H9 (cell line): ENCODE results near the gene VEGFB. TPM values are rescaled to one million over a fixed set of nuclear protein-coding genes. Genes with fewer than 3 reads are reported as not detected.
A peak's percentile ranks its signal among the peaks of the same experiment; 100 is the strongest.

Experiments used
- DNase-seq: peaks from one replicate; pipeline ENCODE4 v3.0.0-alpha.2; 2017
- H2AFZ ChIP-seq: one replicate; pipeline ENCODE4 v1.6.1; 2013; ENCODE audit warnings: mild to moderate bottlenecking, low read length, control low read depth, moderate library complexity
- H2AK5ac ChIP-seq: 2 replicates; pipeline ENCODE4 v1.6.1; 2013; ENCODE audit warnings: low read length, control low read depth, mixed read lengths; ENCODE audit not compliant: insufficient read length
- H2BK120ac ChIP-seq: one replicate; pipeline ENCODE4 v1.6.1; 2013; ENCODE audit warnings: low read depth, mild to moderate bottlenecking, low read length, control low read depth, inconsistent platforms; ENCODE audit not compliant: poor library complexity, severe bottlenecking
- H2BK12ac ChIP-seq: 2 replicates; pipeline ENCODE4 v1.6.1; 2013; ENCODE audit warnings: low read length, control low read depth, mixed read lengths, low read depth; ENCODE audit not compliant: insufficient read length
- H2BK15ac ChIP-seq: 2 replicates; pipeline ENCODE4 v1.6.1; 2013; ENCODE audit warnings: low read depth, low read length, control low read depth
- H2BK20ac ChIP-seq: one replicate; pipeline ENCODE4 v1.6.1; 2013; ENCODE audit warnings: low read depth, mild to moderate bottlenecking, low read length, control low read depth, inconsistent platforms; ENCODE audit not compliant: poor library complexity, severe bottlenecking
- H2BK5ac ChIP-seq: 2 replicates; pipeline ENCODE4 v1.6.1; 2013; ENCODE audit warnings: low read length, control low read depth, mixed read lengths; ENCODE audit not compliant: insufficient read length
- H3K14ac ChIP-seq: 2 replicates; pipeline ENCODE4 v1.6.1; 2013; ENCODE audit warnings: low read length, control low read depth; ENCODE audit not compliant: insufficient read depth
- H3K18ac ChIP-seq: 2 replicates; pipeline ENCODE4 v1.6.1; 2013; ENCODE audit warnings: low read depth, mild to moderate bottlenecking, mixed read lengths, low read length, control low read depth; ENCODE audit not compliant: insufficient read length
- H3K23ac ChIP-seq: 2 replicates; pipeline ENCODE4 v1.6.1; 2013; ENCODE audit warnings: low read length, control low read depth, mixed read lengths, low read depth; ENCODE audit not compliant: insufficient read length
- H3K23me2 ChIP-seq: 2 replicates; pipeline ENCODE4 v1.6.1; 2013; ENCODE audit warnings: low read depth, mild to moderate bottlenecking, mixed read lengths, low read length, control low read depth; ENCODE audit not compliant: insufficient read length, poor library complexity, severe bottlenecking
- H3K27ac ChIP-seq: 2 replicates; pipeline ENCODE4 v1.5.1; 2013; ENCODE audit warnings: low read length, control low read depth, mixed read lengths, low read depth; ENCODE audit not compliant: insufficient read length
- H3K27me3 ChIP-seq: 2 replicates; pipeline ENCODE4 v1.6.1; 2013; ENCODE audit warnings: low read length, control low read depth, inconsistent platforms; ENCODE audit not compliant: insufficient read depth
- H3K4ac ChIP-seq: 2 replicates; pipeline ENCODE4 v1.6.1; 2013; ENCODE audit warnings: low read depth, mild to moderate bottlenecking, control low read depth, inconsistent platforms, low read length, moderate library complexity
- H3K4me1 ChIP-seq: 2 replicates; pipeline ENCODE4 v1.6.1; 2013; ENCODE audit warnings: low read length, control low read depth, inconsistent platforms; ENCODE audit not compliant: insufficient read depth
- H3K4me2 ChIP-seq: 2 replicates; pipeline ENCODE4 v1.6.1; 2013; ENCODE audit warnings: low read length, control low read depth, mixed read lengths; ENCODE audit not compliant: insufficient read length, insufficient read depth
- H3K56ac ChIP-seq: 2 replicates; pipeline ENCODE4 v1.6.1; 2013; ENCODE audit warnings: low read depth, mild to moderate bottlenecking, mixed read lengths, low read length, control low read depth; ENCODE audit not compliant: insufficient read length
- H3K79me1 ChIP-seq: 2 replicates; pipeline ENCODE4 v1.6.1; 2013; ENCODE audit warnings: low read depth, mild to moderate bottlenecking, moderate library complexity, low read length, control low read depth, inconsistent platforms; ENCODE audit not compliant: insufficient read depth, poor library complexity, severe bottlenecking
- H3K79me2 ChIP-seq: 2 replicates; pipeline ENCODE4 v1.6.1; 2013; ENCODE audit warnings: low read length, control low read depth, inconsistent platforms; ENCODE audit not compliant: insufficient read depth
- H3K9ac ChIP-seq: 2 replicates; pipeline ENCODE4 v1.6.1; 2013; ENCODE audit warnings: low read length, control low read depth, mixed read lengths; ENCODE audit not compliant: insufficient read length; ENCODE audit errors: extremely low read depth
- H3K9me3 ChIP-seq: one replicate; pipeline ENCODE4 v1.6.1; 2013; ENCODE audit warnings: low read depth, low read length, inconsistent platforms; ENCODE audit not compliant: control insufficient read depth
- H3T11ph ChIP-seq: one replicate; pipeline ENCODE4 v1.6.1; 2013; ENCODE audit warnings: mild to moderate bottlenecking, low read length, control low read depth, inconsistent platforms
- H4K20me1 ChIP-seq: one replicate; pipeline ENCODE4 v1.6.1; 2013; ENCODE audit not compliant: control insufficient read depth, insufficient read length, insufficient read depth
- H4K5ac ChIP-seq: 2 replicates; pipeline ENCODE4 v1.6.1; 2013; ENCODE audit warnings: low read depth, mild to moderate bottlenecking, mixed read lengths, low read length, control low read depth; ENCODE audit not compliant: insufficient read length
- H4K8ac ChIP-seq: replicated peaks from 2 replicates; pipeline ENCODE4 v1.6.1; 2013; ENCODE audit warnings: low read length, control low read depth, mixed read lengths, low read depth; ENCODE audit not compliant: insufficient read length
- H4K91ac ChIP-seq: 2 replicates; pipeline ENCODE4 v1.6.1; 2013; ENCODE audit warnings: low read depth, mild to moderate bottlenecking, moderate library complexity, mixed read lengths, low read length, control low read depth; ENCODE audit not compliant: insufficient read length
- H3K27ac Mint-ChIP-seq, 3 experiments: 2 replicates in 2 of 3; 3 replicates in 1 of 3; pipeline ENCODE4 v1.8.0; 2020 to 2021; ENCODE audit warnings: mixed read lengths in 3 of 3, mild to moderate bottlenecking in 1 of 3, moderate library complexity in 1 of 3
- H3K27me3 Mint-ChIP-seq: 2 replicates; pipeline ENCODE4 v1.8.0; 2021; ENCODE audit warnings: low read depth, mild to moderate bottlenecking, moderate library complexity, mixed read lengths
- H3K36me3 Mint-ChIP-seq, 3 experiments: 2 replicates in 2 of 3; 3 replicates in 1 of 3; pipeline ENCODE4 v1.8.0; 2020 to 2021; ENCODE audit warnings: low read depth in 3 of 3, mixed read lengths in 3 of 3; ENCODE audit not compliant: insufficient read depth in 1 of 3
- H3K4me1 Mint-ChIP-seq, 2 experiments: 2 replicates each; pipeline ENCODE4 v1.8.0; 2020; ENCODE audit warnings: mixed read lengths in 2 of 2
- H3K4me3 Mint-ChIP-seq, 2 experiments: 2 replicates in 1 of 2; 3 replicates in 1 of 2; pipeline ENCODE4 v1.8.0; 2020 to 2021; ENCODE audit warnings: mild to moderate bottlenecking in 2 of 2, mixed read lengths in 2 of 2, moderate library complexity in 1 of 2
- H3K9me3 Mint-ChIP-seq, 2 experiments: 2 replicates in 1 of 2; 3 replicates in 1 of 2; pipeline ENCODE4 v1.8.0; 2020; ENCODE audit warnings: mild to moderate bottlenecking in 2 of 2, mixed read lengths in 2 of 2, moderate library complexity in 1 of 2
- WGBS: extraction: QIAGEN DNeasy Blood & Tissue Kit; methylation state at CpG from one replicate; pipeline ENCODE4 v1.1.7; 2013; ENCODE audit warnings: missing lambda C conversion rate, low lambda C conversion rate, mixed read lengths; ENCODE audit not compliant: insufficient read length; ENCODE audit errors: extremely low coverage; 5-methylcytosine and 5-hydroxymethylcytosine counted together
- total RNA-seq: library from RNA; stranded (reverse); gene quantifications from 2 replicates; pipeline ENCODE4 v1.2.1, GENCODE V29; 2021
- TF ChIP-seq, protein P1 (sequence below): fragments of 200-600 bp; sonication (generic); conservative IDR thresholded peaks from 3 replicates; pipeline ENCODE4 v1.8.0; 2021; ENCODE audit warnings: antibody characterized with exemption, mild to moderate bottlenecking

VEGFB gene
- total RNA-seq, 1 experiment from 2014 or later, result 57.7 TPM

DNA sequence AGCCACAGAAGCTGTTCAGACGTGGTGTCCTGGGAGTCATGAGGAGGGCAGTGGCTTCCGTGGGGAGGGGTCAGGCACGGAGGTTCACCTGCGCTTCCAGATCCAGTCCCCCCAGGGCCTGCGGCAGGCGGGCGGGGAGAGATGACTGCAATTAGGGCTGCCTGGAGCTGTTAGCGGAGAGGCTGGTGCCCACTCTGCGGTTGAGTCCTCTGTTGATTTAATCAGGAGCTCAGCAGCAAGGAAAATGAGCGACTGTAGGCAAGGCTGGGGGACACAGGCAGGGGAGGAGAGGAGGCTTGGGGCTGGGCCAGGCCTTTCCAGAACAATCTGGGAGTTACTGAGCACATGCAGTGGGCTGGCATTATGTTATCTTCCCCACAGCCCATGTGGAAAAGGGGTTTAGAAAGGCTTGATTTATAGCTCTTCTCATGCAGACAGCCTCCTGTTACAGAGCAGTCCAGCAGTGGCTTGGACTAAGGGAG lies 30.0 kb downstream of the VEGFB start:
- Mint-ChIP-seq H3K27me3 (no peaks in the 10 kb centered on the region), H3K27ac (peak overlapping the region in 2 of 3 experiments; percentile 44 to 49; a peak in 3 of 7 replicates), H3K4me3 (no peak overlapping the region; a peak in 1 of 5 replicates), H3K4me1 (peaks cover 11 to 21% of the 10 kb centered on the region in 2 experiments), H3K9me3 (no peaks in the 10 kb centered on the region), H3K36me3 (peaks cover 36 to 80% (median 58%) of the 10 kb centered on the region in 3 experiments)
- Histone ChIP-seq H4K20me1 (no peaks in the 10 kb centered on the region), H2AFZ (no peak overlapping the region), H2BK120ac (no peak overlapping the region), H2AK5ac (no peak overlapping the region), H3K4ac (no peak overlapping the region), H2BK12ac (no peak overlapping the region), H2BK5ac (no peak overlapping the region), H3K9me3 (no peaks in the 10 kb centered on the region), H3K4me2 (no peak overlapping the region), H3T11ph (no peak overlapping the region), H3K27ac (no peak overlapping the region), H2BK15ac (no peak overlapping the region), H3K79me1 (no peaks in the 10 kb centered on the region), H3K23ac (no peak overlapping the region), H4K91ac (no peak overlapping the region), H3K18ac (no peak overlapping the region), H4K8ac (no peak overlapping the region), H3K9ac (no peak overlapping the region), H3K4me1 (no peaks in the 10 kb centered on the region), H4K5ac (no peak overlapping the region), H3K27me3 (no peaks in the 10 kb centered on the region), H3K56ac (no peak overlapping the region), H3K14ac (no peak overlapping the region), H2BK20ac (no peak overlapping the region), H3K23me2 (peaks cover 4% of the 10 kb centered on the region), H3K79me2 (no peaks in the 10 kb centered on the region)
- WGBS, result no CpG with 5 or more reads among the region's 10 CpGs
- TF ChIP-seq, protein P1, sequence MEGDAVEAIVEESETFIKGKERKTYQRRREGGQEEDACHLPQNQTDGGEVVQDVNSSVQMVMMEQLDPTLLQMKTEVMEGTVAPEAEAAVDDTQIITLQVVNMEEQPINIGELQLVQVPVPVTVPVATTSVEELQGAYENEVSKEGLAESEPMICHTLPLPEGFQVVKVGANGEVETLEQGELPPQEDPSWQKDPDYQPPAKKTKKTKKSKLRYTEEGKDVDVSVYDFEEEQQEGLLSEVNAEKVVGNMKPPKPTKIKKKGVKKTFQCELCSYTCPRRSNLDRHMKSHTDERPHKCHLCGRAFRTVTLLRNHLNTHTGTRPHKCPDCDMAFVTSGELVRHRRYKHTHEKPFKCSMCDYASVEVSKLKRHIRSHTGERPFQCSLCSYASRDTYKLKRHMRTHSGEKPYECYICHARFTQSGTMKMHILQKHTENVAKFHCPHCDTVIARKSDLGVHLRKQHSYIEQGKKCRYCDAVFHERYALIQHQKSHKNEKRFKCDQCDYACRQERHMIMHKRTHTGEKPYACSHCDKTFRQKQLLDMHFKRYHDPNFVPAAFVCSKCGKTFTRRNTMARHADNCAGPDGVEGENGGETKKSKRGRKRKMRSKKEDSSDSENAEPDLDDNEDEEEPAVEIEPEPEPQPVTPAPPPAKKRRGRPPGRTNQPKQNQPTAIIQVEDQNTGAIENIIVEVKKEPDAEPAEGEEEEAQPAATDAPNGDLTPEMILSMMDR, result no peak
- no peak for DNase-seq
